ENCODE measurements around the gene SLC22A4.
A peak's percentile ranks its signal among the peaks of the same experiment; 100 is the strongest.

DNA sequence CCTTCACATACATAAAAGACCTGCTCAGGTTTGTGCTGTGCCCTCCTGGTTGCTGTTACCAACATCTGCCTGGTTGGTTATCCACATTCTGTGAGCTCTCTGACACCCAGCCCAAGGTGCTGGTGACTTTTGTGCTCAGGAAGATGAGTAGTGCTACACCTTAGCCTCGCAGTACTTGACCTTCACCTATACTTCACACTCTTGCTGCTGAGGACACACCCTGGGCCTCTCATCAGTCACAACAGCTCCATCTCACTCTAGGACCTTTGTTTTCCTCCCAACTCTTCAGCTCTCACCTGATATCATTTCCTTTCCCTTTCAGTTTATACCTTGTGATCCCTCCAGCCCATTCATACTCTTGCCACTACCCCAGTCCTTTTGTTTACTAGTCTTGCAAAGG lies 64.6 kb downstream of the SLC22A4 start:
- TF ChIP-seq, protein P1, sequence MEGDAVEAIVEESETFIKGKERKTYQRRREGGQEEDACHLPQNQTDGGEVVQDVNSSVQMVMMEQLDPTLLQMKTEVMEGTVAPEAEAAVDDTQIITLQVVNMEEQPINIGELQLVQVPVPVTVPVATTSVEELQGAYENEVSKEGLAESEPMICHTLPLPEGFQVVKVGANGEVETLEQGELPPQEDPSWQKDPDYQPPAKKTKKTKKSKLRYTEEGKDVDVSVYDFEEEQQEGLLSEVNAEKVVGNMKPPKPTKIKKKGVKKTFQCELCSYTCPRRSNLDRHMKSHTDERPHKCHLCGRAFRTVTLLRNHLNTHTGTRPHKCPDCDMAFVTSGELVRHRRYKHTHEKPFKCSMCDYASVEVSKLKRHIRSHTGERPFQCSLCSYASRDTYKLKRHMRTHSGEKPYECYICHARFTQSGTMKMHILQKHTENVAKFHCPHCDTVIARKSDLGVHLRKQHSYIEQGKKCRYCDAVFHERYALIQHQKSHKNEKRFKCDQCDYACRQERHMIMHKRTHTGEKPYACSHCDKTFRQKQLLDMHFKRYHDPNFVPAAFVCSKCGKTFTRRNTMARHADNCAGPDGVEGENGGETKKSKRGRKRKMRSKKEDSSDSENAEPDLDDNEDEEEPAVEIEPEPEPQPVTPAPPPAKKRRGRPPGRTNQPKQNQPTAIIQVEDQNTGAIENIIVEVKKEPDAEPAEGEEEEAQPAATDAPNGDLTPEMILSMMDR (IDR thresholded peaks at IDR 0.05), result no peak
- peak in 1 of 2 donors; percentile 36 for TF ChIP-seq POLR2A (IDR thresholded peaks at IDR 0.05)
